NCI-H1048 (cell line): ENCODE results near the gene CD2.
"Not testable (repeated sequence)": the region's sequence is repeated elsewhere in the genome, so short reads cannot be mapped to it uniquely, and the experiment has no call there.

Experiments
- DNase-seq: peaks from one replicate; lab custom pipeline; 2025; lab: John Stamatoyannopoulos, UW

Gene CD2

DNA sequence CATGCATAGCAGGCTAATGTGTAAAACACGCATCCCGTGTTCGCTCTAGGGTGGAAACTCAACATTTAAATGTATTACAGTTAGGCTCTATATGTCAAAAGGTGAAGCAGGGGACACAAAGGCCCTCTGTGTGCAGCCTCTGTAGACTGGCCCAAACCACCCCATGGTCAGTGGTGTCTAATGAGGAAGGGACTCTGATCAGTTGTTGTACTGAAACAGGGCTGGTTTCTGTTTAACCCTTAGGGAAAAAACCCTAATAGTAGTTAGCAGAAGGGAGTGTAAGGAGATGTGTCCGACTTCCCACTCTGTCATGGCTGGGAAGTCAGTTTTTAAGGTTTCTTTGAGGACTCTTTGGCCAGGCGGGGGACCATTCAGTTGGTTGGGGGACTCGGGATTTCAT lies 21.5 kb upstream of the CD2 start:
- no peak for DNase-seq

- DNase-seq, result no peak
Measured at GRCh38 chr1:116733476-116734365, 20.5 kb upstream of the CD2 start.

GRCh38 chr1:116735246-116735645 lies 19.0 kb upstream of the CD2 start:
- DNase-seq, result no peak

DNA sequence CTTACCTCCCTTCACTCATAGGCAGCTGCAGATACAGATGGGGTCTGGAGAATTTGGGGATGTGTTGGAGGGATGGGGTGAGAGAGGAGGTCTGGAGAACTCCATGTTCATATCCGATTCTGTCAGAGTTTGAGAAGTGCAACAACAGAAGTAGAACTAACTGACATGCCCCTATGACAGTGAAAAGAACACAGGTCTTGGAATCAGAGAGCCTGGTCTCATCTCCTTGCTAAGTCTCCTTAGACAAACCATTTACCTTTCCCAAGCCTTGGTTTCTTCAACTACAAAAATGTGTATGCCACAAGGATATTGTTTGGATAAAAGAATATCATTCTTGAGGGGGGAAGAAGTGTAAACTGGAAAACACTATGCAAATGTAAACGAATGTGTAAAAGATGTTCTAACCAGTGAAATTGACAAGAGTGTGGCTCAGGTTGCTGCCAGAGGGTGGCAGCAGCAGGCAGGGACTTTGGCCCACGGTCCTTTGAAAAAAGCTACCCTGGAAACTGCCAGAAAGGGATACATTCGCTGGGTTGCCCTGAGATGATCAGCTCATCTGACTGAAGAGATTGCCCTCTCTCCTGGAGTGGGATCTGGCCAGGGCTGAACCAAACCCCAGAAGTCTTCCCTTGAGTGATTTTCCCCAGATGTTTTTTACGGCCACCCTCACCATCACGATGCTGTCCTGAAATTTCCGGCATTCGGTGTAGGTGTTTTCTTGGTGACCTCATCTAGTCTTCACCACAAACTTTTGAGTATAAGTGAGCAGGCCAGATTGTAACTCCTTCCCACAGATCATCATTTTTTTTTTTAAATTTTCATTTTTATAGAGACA lies 17.0 kb upstream of the CD2 start:
- no peak for DNase-seq

DNA sequence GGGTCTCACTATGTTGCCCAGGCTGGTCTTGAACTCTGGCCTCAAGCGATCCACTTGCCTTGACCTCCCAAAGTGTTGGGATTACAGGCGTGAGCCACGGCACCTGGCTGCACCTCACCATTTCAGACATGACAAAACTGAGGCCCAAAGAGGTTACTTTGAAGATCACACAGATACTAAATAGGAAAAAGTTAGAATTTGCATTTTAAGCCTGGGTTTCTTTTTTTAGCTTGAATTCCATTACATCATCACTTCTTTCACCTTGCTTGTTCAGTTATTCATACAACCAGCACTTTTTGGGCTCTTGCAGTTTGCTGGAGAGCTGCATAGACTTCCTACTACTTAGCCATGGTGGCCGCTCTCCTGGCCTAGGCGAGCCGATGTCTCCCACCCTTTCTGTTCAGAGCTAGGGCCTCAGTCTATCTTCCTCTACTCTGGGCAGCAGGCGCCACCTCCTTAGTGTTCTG lies 16.3 kb upstream of the CD2 start:
- DNase-seq, result no peak

DNA sequence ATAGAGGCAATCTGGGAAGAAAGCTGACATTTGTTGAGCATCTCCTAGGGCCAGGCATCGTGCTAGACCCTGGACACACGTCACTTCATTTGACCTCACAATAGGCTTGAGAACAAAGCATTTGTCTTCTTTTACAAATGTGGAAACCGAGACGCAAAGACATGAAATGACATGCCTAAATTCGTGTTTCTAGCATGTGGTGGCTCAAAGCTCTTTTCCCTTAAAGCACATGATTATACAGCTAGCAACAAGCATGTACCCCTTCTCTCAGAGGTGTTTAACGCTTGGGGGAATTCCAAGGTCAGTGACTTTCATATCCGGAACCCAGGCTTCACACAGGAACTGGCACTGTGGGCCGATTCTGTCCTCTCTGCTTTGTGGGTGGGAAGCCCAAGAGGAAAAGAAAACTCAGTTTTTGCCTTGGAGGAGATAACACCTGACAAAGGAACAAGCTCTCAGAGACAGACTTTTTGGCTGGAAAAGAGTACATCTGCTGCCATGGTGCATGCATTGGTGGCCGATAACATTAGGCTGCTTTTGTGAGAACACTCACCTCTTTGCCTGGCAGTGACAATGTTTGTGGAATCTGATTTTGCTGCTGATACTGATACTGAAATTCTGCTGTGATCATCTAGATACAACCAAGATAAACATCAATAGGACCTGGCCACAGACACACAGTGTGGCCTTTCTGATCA lies 15.4 kb upstream of the CD2 start:
- DNase-seq, result no peak

- no peak for DNase-seq
Measured at GRCh38 chr1:116739371-116740012, 14.7 kb upstream of the CD2 start.

GRCh38 chr1:116740296-116740695 lies 13.9 kb upstream of the CD2 start:
- DNase-seq, result no peak

DNA sequence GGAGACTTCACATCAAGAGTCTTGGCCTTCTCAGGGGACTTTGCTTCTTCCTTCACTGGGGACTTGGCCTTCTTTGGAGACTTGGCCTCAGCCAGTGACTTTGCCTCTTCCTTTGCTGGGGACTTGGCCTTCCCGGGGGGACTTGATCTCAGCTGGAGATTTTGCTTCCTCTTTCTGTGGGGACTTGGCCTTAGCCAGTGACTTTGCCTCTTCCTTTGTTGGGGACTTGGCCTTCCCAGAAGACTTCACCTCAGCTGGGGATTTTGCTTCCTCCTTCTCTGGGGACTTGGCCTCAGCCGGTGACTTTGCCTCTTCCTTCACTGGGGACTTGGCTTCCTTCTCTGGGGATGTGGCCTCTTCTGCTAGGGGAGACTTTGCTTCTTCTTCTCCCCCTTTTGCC lies 13.5 kb upstream of the CD2 start:
- DNase-seq, result no peak

- DNase-seq, result no peak
Measured at GRCh38 chr1:116741836-116742565, 12.2 kb upstream of the CD2 start.

GRCh38 chr1:116743535-116743934 lies 10.7 kb upstream of the CD2 start:
- DNase-seq, result no peak

DNA sequence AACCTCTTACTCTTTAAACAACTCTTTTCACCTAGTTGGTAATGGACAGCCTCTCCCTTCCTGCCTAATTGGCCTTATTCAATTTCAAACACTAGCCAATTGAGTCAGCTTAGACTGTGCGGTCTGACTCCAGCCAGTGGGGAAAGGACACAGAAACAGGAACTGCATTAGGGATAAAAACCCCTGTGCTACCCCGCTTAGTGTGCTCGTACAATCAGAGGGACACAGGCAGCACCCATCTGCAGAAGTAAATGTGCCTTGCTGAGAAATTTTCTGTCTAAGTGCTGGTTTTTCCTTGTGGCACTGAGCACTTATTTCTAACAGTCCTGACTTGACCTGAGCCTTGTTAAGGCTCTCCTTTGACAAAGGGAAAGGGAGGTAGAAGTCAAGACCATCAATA lies 6.0 kb upstream of the CD2 start:
- no peak for DNase-seq

- DNase-seq, result no peak
Measured at GRCh38 chr1:116751146-116751545, 3.1 kb upstream of the CD2 start.

DNA sequence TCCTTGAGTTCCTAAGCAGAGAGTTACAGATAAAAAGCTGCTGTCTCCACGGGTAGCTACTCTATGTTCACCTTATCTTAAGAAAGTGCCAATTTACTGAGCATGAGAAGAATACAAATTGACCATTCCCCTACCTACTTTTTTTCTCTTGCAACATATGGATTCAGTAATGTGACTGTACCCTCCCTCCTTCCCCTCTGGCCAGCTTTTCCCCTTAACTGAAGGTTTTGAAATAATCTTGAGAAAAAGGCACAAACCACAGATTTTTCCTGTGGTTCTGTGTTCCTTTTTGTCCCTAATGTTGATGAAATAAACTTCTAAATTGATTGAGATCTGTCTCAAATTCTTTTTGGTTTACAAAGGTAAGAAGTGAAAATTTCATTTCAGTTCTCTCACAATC lies 2.6 kb upstream of the CD2 start:
- no peak for DNase-seq

DNA sequence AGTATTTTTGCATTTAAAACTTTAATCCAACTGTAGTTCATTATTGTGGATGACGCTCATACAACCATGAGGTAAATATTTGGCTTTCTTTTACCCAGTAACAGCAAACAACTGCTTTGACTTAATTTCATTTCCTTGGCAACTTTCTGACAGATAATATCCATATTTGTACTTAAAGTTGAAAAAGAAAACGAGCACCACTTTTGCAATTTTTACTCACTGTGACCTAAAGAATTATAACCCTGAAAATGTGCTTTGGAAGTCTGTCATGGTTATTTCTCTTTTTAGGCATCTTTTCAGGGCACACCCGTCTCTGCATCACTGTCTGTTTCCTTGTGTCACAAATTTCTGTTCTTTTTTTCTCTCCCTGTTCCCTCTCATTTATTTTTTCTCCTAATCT lies 918 bp upstream of the CD2 start:
- DNase-seq, result no peak

GRCh38 chr1:116755066-116755465 lies 836 bp downstream of the CD2 start:
- DNase-seq, result no peak

DNA sequence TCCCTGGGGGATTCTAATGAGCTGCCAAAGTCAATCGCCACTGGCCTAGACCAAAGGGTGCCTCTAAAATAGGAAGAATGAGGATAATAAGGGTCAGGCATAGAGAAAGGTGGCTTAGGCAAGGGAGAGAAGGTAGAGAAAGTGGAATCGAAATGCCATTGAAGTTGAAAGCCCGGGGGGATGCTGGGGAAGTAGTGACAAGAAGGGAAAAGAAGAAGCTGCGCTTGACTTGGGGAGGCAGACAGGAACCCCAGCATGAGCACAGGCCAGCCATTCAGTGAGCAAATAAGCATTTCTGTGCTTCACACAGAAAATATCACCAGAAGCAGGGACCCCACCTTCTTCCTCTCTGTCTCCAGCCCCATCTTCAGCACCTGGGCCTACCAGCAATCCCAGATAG lies 1.5 kb downstream of the CD2 start:
- no peak for DNase-seq

- DNase-seq, result not testable (repeated sequence)
Measured at GRCh38 chr1:116756092-116756491, 1.9 kb downstream of the CD2 start.

DNA sequence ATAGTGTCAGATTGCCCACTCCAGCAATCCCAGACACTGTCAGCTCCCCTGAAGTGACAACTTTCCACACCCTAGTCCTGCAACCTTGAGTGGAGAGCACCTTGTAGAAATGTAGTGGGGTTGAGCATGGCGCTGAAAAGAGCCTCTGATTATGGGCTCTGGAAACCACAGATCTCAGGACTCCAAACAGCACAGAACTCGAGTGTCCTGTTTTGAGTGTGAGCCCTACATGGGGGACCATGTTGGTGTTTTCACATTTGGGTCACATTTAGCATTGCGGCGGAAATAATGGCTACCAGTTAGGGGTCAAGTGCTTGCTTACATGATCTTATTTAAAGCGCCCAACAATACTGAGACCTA lies 4.2 kb downstream of the CD2 start:
- DNase-seq, result not testable (repeated sequence)

DNA sequence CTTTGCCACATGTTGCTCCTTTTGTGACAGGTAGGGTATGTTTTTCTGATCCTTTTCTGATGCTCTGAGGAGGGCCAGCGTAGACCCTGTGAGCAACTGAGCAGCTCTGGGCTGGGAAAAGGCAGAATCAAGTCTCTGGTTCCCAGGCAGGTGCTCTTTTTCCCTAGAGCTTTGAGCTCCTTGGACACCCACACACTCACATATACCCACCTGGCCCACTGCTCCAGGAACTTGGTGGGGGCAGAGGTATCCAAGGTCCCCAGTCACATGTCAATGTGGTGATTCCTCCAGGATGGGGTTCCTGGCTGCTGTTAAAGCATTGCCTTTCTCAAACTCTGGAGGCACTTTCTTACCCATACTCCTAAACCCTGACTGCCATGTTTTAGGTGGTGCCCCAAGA lies 5.4 kb downstream of the CD2 start:
- no peak for DNase-seq

- DNase-seq, result no peak
Measured at GRCh38 chr1:116760487-116760886, 6.3 kb downstream of the CD2 start.
